IMR-90 (cell line): ENCODE results near the gene PTCH2. TPM values are rescaled to one million over a fixed set of nuclear protein-coding genes. Genes with fewer than 3 reads are reported as not detected.

Experiments
- ATAC-seq: fragments of 200-7000 bp; cut with Tn5 transposase; 2 replicates; pipeline ENCODE4 v1.9.1; 2020; ENCODE audit warnings: low read depth, mild to moderate bottlenecking, moderate library complexity
- BruUV-seq: library from RNA; stranded (reverse); fragments of 400-500 nt; replicated peaks from 2 replicates; lab custom pipeline; 2021; lab: Mats Ljungman, UMichigan
- CTCF ChIA-PET: fragments of 300-600 bp; formaldehyde crosslinking; extraction: SDS; loops from one replicate; lab custom pipeline; 2021; ENCODE audit warnings: antibody characterized with exemption; lab: Yijun Ruan, JAX
- POLR2A ChIA-PET: fragments of 300-600 bp; sonication (Branson Sonifier 250); formaldehyde crosslinking; loops from one replicate; lab custom pipeline; 2022; ENCODE audit warnings: antibody characterized with exemption; ENCODE audit not compliant: unreplicated experiment; lab: Charles Lee
- DNase-seq: peaks from one replicate; pipeline ENCODE4 v3.0.0; 2013
- H2AFZ ChIP-seq: replicated peaks from 2 replicates; pipeline ENCODE3; 2013; ENCODE audit warnings: low read length, mild to moderate bottlenecking; ENCODE audit not compliant: poor library complexity
- H2AK5ac ChIP-seq: 2 replicates; pipeline ENCODE4 v1.6.1; 2013; ENCODE audit warnings: low read depth, low read length, inconsistent platforms
- H2AK9ac ChIP-seq: replicated peaks from 2 replicates; pipeline ENCODE3; 2013; ENCODE audit warnings: mild to moderate bottlenecking, low read depth, low read length, moderate library complexity; ENCODE audit not compliant: poor library complexity
- H2BK120ac ChIP-seq: 2 replicates; pipeline ENCODE4 v1.6.1; 2013; ENCODE audit warnings: low read depth, low read length, inconsistent platforms
- H2BK15ac ChIP-seq: 3 replicates; pipeline ENCODE4 v1.6.1; 2013; ENCODE audit warnings: low read depth, low read length, inconsistent platforms
- H2BK20ac ChIP-seq: 2 replicates; pipeline ENCODE4 v1.6.1; 2013; ENCODE audit warnings: low read depth, mild to moderate bottlenecking, inconsistent platforms, low read length, moderate library complexity
- H2BK5ac ChIP-seq: 2 replicates; pipeline ENCODE4 v1.6.1; 2013; ENCODE audit warnings: mild to moderate bottlenecking, low read depth, low read length, inconsistent platforms; ENCODE audit not compliant: poor library complexity, severe bottlenecking
- H3K14ac ChIP-seq: replicated peaks from 2 replicates; pipeline ENCODE4 v1.6.1; 2013; ENCODE audit warnings: low read depth, low read length, inconsistent platforms
- H3K18ac ChIP-seq: 2 replicates; pipeline ENCODE4 v1.6.1; 2013; ENCODE audit warnings: low read depth, low read length, control low read depth
- H3K23ac ChIP-seq: 2 replicates; pipeline ENCODE4 v1.6.1; 2013; ENCODE audit warnings: low read depth, low read length, inconsistent platforms
- H3K27ac ChIP-seq: 2 replicates; pipeline ENCODE4 v1.5.1; 2013; ENCODE audit warnings: mild to moderate bottlenecking, control low read depth, low read length; ENCODE audit not compliant: insufficient read depth
- H3K27me3 ChIP-seq: 2 replicates; pipeline ENCODE4 v1.6.1; 2013; ENCODE audit warnings: low read length; ENCODE audit not compliant: control insufficient read depth, insufficient read depth
- H3K36me3 ChIP-seq: 2 replicates; pipeline ENCODE4 v1.6.1; 2013; ENCODE audit warnings: low read length, mixed read lengths; ENCODE audit not compliant: control insufficient read depth, insufficient read depth
- H3K4ac ChIP-seq: 2 replicates; pipeline ENCODE4 v1.6.1; 2013; ENCODE audit warnings: low read depth, low read length, inconsistent platforms
- H3K4me1 ChIP-seq: 2 replicates; pipeline ENCODE4 v1.6.1; 2013; ENCODE audit warnings: low read length, mixed read lengths; ENCODE audit not compliant: control insufficient read depth, insufficient read depth
- H3K4me2 ChIP-seq: 2 replicates; pipeline ENCODE4 v1.6.1; 2013; ENCODE audit warnings: low read depth, mild to moderate bottlenecking, control low read depth, low read length, moderate library complexity
- H3K4me3 ChIP-seq: 2 replicates; pipeline ENCODE4 v1.5.1; 2013; ENCODE audit warnings: low read depth, mild to moderate bottlenecking, control low read depth, low read length, moderate library complexity; ENCODE audit not compliant: insufficient read depth
- H3K56ac ChIP-seq: 2 replicates; pipeline ENCODE4 v1.6.1; 2013; ENCODE audit warnings: low read length, inconsistent platforms; ENCODE audit not compliant: insufficient read depth; ENCODE audit errors: extremely low read depth
- H3K79me1 ChIP-seq, 2 experiments: 2 replicates each; pipeline ENCODE4 v1.6.1; 2013; ENCODE audit warnings: low read length in 2 of 2, inconsistent platforms in 1 of 2, low read depth in 1 of 2
- H3K9ac ChIP-seq: 2 replicates; pipeline ENCODE4 v1.6.1; 2013; ENCODE audit warnings: low read depth, low read length, control low read depth
- H3K9me1 ChIP-seq: 2 replicates; pipeline ENCODE4 v1.6.1; 2013; ENCODE audit warnings: low read length, inconsistent platforms; ENCODE audit not compliant: insufficient read depth
- H3K9me3 ChIP-seq: 2 replicates; pipeline ENCODE4 v1.6.1; 2013; ENCODE audit warnings: low read length; ENCODE audit not compliant: control insufficient read depth, insufficient read depth
- H4K20me1 ChIP-seq: 2 replicates; pipeline ENCODE4 v1.6.1; 2013; ENCODE audit warnings: low read length, inconsistent platforms; ENCODE audit not compliant: insufficient read depth
- H4K5ac ChIP-seq: 2 replicates; pipeline ENCODE4 v1.6.1; 2013; ENCODE audit warnings: mild to moderate bottlenecking, low read depth, low read length, control low read depth
- H4K8ac ChIP-seq, 2 experiments: 2 replicates each; pipeline ENCODE4 v1.6.1; 2013; ENCODE audit warnings: low read depth in 2 of 2, low read length in 2 of 2, control low read depth in 1 of 2, inconsistent platforms in 1 of 2
- H4K91ac ChIP-seq: 2 replicates; pipeline ENCODE4 v1.6.1; 2013; ENCODE audit warnings: low read depth, low read length, inconsistent platforms; ENCODE audit not compliant: insufficient read depth
- BHLHE40 ChIP-seq: fragments of 150-350 bp; IDR thresholded peaks from 2 replicates; pipeline ENCODE4 v1.6.1; 2016; ENCODE audit warnings: mild to moderate bottlenecking, low read depth, low read length
- MAZ ChIP-seq: IDR thresholded peaks from 2 replicates; pipeline ENCODE4 v1.6.1; 2012; ENCODE audit warnings: low read depth, mild to moderate bottlenecking, low read length, improper control_type of control experiment, moderate library complexity, borderline replicate concordance
- POLR2A ChIP-seq: IDR thresholded peaks from 2 replicates; pipeline ENCODE4 v1.6.1; 2012; ENCODE audit warnings: mild to moderate bottlenecking, low read depth, low read length
- RCOR1 ChIP-seq: IDR thresholded peaks from 2 replicates; pipeline ENCODE4 v1.6.1; 2012; ENCODE audit warnings: mild to moderate bottlenecking, low read length, improper control_type of control experiment; ENCODE audit not compliant: insufficient replicate concordance
- SMC3 ChIP-seq: fragments of 150-350 bp; IDR thresholded peaks from 2 replicates; pipeline ENCODE4 v1.6.1; 2016; ENCODE audit warnings: low read depth, mild to moderate bottlenecking, antibody characterized with exemption, low read length, moderate library complexity
- WGBS, 2 experiments: methylation state at CpG; one replicate each; pipeline versions ENCODE4 v1.1.5 to v1.1.7; 2013; ENCODE audit warnings: missing lambda C conversion rate in 2 of 2; ENCODE audit not compliant: insufficient read length in 1 of 2; ENCODE audit errors: extremely low coverage in 2 of 2; 5-methylcytosine and 5-hydroxymethylcytosine counted together
- dilution Hi-C: fragments of 300-500 bp; cut with HindIII; formaldehyde crosslinking; loops from one replicate; pipeline ENCODE4 v1.14.3; 2018; ENCODE audit warnings: low sequenced_read_pairs; ENCODE audit not compliant: unreplicated experiment
- in situ Hi-C: fragments of 300-500 bp; cut with MboI; formaldehyde crosslinking; loops from 3 replicates; pipeline ENCODE4 v1.14.3; 2019; ENCODE audit warnings: low sequenced_read_pairs, inconsistent platforms, mixed read lengths
- intact Hi-C: fragments of 100-400 bp; cut with micrococcal nuclease; formaldehyde crosslinking; loops from 2 replicates; pipeline ENCODE4 v1.10.0; 2022
- polyA plus RNA-seq, 3 experiments: library from polyadenylated mRNA; depleted of rRNA; stranded (reverse); fragments of >200 nt; gene quantifications; 2 replicates each; pipeline ENCODE4 v1.2.3, GENCODE V29; 2012; ENCODE audit warnings: low replicate concordance in 1 of 3
- total RNA-seq: library from RNA; depleted of rRNA; stranded (reverse); fragments of >200 nt; gene quantifications from 2 replicates; pipeline ENCODE4 v1.2.3, GENCODE V29; 2012
- TF ChIP-seq, protein P1 (sequence below): fragments of 150-350 bp; IDR thresholded peaks from 2 replicates; pipeline ENCODE4 v1.6.1; 2016; ENCODE audit warnings: low read depth, mild to moderate bottlenecking, low read length, moderate library complexity, borderline replicate concordance

The PTCH2 gene
- total and polyA plus RNA-seq, 2 of the 4 experiments (the other 2 are of a cell fraction): under 0.01 to 0.56 TPM

DNA sequence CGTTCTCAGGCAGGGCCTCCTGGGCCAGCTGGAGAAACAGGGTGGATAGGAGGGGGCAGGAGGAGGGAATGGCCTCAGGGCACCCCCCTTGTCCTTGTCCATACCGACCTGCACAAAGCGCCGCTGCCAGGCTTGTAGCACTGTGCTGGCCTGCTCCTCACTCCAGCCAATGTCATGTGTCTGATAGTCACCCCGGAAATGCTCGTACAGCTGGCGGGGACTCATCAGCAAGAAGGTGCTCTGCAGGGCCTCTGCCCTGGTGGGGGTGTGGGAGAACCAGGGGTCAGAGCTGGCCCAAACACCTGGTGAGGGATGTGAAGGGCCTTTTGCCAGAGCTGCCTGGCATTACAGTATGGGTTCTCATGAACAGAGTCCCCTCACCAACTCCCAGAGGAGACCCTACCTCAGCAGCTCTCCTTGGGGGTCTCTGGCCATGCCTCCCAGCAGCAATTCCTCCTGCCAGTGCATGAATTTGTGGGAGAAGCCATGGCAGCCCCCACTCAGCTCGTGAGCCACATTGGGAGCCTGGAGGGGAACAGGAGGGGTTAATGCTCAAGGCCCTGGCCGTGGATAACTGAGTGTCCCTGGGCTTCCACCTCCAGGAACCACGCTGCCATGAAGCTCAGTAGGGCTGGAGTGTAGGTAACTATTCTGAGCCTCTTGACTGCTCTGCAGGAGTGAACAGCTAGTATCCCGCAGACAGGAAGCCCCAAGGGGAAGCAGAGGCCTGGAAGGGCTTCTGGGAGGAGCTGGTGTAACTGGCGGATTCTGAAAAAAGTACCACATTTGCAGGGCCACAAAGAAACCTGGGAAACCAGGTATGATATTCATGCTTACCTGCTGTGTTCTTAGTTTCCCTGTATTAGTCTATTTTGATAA, 13.3 kb downstream of the PTCH2 start:
- TF ChIP-seq RCOR1: no peak
- TF ChIP-seq SMC3: no peak
- TF ChIP-seq, protein P1, sequence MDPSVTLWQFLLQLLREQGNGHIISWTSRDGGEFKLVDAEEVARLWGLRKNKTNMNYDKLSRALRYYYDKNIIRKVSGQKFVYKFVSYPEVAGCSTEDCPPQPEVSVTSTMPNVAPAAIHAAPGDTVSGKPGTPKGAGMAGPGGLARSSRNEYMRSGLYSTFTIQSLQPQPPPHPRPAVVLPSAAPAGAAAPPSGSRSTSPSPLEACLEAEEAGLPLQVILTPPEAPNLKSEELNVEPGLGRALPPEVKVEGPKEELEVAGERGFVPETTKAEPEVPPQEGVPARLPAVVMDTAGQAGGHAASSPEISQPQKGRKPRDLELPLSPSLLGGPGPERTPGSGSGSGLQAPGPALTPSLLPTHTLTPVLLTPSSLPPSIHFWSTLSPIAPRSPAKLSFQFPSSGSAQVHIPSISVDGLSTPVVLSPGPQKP: no peak
- no peak for TF ChIP-seq POLR2A
- TF ChIP-seq MAZ: no peak
- TF ChIP-seq BHLHE40: no peak
- H2BK120ac ChIP-seq: no peak overlapping the region
- no peak overlapping the region for H3K56ac ChIP-seq
- H3K23ac ChIP-seq: no peak overlapping the region
- no peak overlapping the region for H3K9ac ChIP-seq
- H3K14ac ChIP-seq: no peak overlapping the region
- no peak overlapping the region for H4K8ac ChIP-seq
- no peaks in the 10 kb centered on the region for H4K20me1 ChIP-seq
- no peak for ATAC-seq
- H3K79me1 ChIP-seq: no peaks in the 10 kb centered on the region
- no peaks in the 10 kb centered on the region for H3K36me3 ChIP-seq
- H3K27ac ChIP-seq: no peak overlapping the region
- no peak overlapping the region for H2BK20ac ChIP-seq
- BruUV-seq: no TSS peak
- H2AK5ac ChIP-seq: no peak overlapping the region
- no peak overlapping the region for H2AFZ ChIP-seq
- no peaks in the 10 kb centered on the region for H3K9me3 ChIP-seq
- CTCF ChIA-PET: no interaction called here
- H3K4me2 ChIP-seq: no peak overlapping the region
- POLR2A ChIA-PET: interaction anchor here (1.1 kb wide), 1 partner anchor 10 kb away, joined by 3 read pairs; no protein-coding TSS in a partner anchor
- no peak for DNase-seq
- in situ Hi-C loops: loop anchor here (10.0 kb wide), 1 partner anchor 475 kb away; no protein-coding TSS in a partner anchor
- no peak overlapping the region for H4K91ac ChIP-seq
- dilution Hi-C loops: no loop called here
- no peaks in the 10 kb centered on the region for H3K9me1 ChIP-seq
- no peak overlapping the region for H2BK5ac ChIP-seq
- intact Hi-C loops: no loop called here
- H3K18ac ChIP-seq: no peak overlapping the region
- H3K27me3 ChIP-seq: no peaks in the 10 kb centered on the region
- no peak overlapping the region for H3K4ac ChIP-seq
- no peaks in the 10 kb centered on the region for H3K4me1 ChIP-seq
- no peak overlapping the region for H3K4me3 ChIP-seq
- WGBS, 2 experiments: no CpG with 5 or more reads among the region's 12 CpGs
- no peak overlapping the region for H2BK15ac ChIP-seq
- no peak overlapping the region for H2AK9ac ChIP-seq
- H4K5ac ChIP-seq: no peak overlapping the region
